ENCODE results near the gene MEA1.

GRCh38 chr6:42974919-42975505, 38.7 kb downstream of the MEA1 start:
- TF ChIP-seq EP300 (IDR thresholded peaks at IDR 0.05) (no peak), CTCF (IDR thresholded peaks at IDR 0.05) (no peak), POLR2A (IDR thresholded peaks at IDR 0.05) (no peak), POLR2AphosphoS5 (IDR thresholded peaks at IDR 0.05) (no peak)
